OCI-LY7 (cell line): ENCODE measurements around the gene KIAA1210. TPM values are rescaled to one million over a fixed set of nuclear protein-coding genes. Genes with fewer than 3 reads are reported as not detected.

Experiments
- BruUV-seq: library from RNA; stranded (reverse); fragments of 400-500 nt; replicated peaks from 2 replicates; lab custom pipeline; 2021; lab: Mats Ljungman, UMichigan
- CTCF ChIA-PET: fragments of 300-600 bp; sonication (Branson Sonifier 250); formaldehyde crosslinking; loops from one replicate; lab custom pipeline; 2022; ENCODE audit warnings: antibody characterized with exemption; ENCODE audit not compliant: unreplicated experiment; lab: Charles Lee
- POLR2A ChIA-PET: fragments of 300-600 bp; sonication (Branson Sonifier 250); formaldehyde crosslinking; loops from one replicate; lab custom pipeline; 2022; ENCODE audit warnings: antibody characterized with exemption; lab: Charles Lee
- DNase-seq: peaks from one replicate; pipeline ENCODE4 v3.0.0-alpha.2; 2015; ENCODE audit warnings: low spot score
- H2AFZ ChIP-seq: fragments of 200-600 bp; sonication (generic), shearing (Covaris generic); 2 replicates; pipeline ENCODE4 v1.6.1; 2014; ENCODE audit warnings: mild to moderate bottlenecking, antibody characterized with exemption, low read length, moderate library complexity
- H3K27ac ChIP-seq: fragments of 200-600 bp; sonication (generic); 2 replicates; pipeline ENCODE4 v1.5.1; 2014; ENCODE audit warnings: mixed run types, low read depth, mild to moderate bottlenecking, moderate library complexity, low read length, inconsistent platforms; ENCODE audit not compliant: poor library complexity, severe bottlenecking
- H3K36me3 ChIP-seq: fragments of 200-600 bp; sonication (generic); 2 replicates; pipeline ENCODE4 v1.6.1; 2014; ENCODE audit warnings: mild to moderate bottlenecking, antibody characterized with exemption, low read length, moderate library complexity, mixed read lengths; ENCODE audit not compliant: insufficient read depth
- H3K4me1 ChIP-seq: fragments of 200-600 bp; sonication (generic); 2 replicates; pipeline ENCODE4 v1.5.1; 2014; ENCODE audit warnings: mild to moderate bottlenecking, low read length; ENCODE audit not compliant: insufficient read depth, poor library complexity, severe bottlenecking
- H3K4me2 ChIP-seq: fragments of 200-600 bp; sonication (generic); 2 replicates; pipeline ENCODE4 v1.6.1; 2014; ENCODE audit warnings: mild to moderate bottlenecking, low read length
- H3K4me3 ChIP-seq: fragments of 200-600 bp; sonication (generic); 2 replicates; pipeline ENCODE4 v1.5.1; 2014; ENCODE audit warnings: mild to moderate bottlenecking, low read depth, low read length; ENCODE audit not compliant: poor library complexity, severe bottlenecking
- H3K79me2 ChIP-seq: fragments of 200-600 bp; sonication (generic); 2 replicates; pipeline ENCODE4 v1.6.1; 2016; ENCODE audit warnings: low read depth, mild to moderate bottlenecking, low read length, moderate library complexity, mixed read lengths; ENCODE audit not compliant: insufficient read depth
- H3K9me2 ChIP-seq: fragments of 200-600 bp; sonication (generic); 2 replicates; pipeline ENCODE4 v1.6.1; 2016; ENCODE audit warnings: mild to moderate bottlenecking, low read length, mixed read lengths; ENCODE audit not compliant: insufficient read depth
- H3K9me3 ChIP-seq: fragments of 200-600 bp; sonication (generic); 2 replicates; pipeline ENCODE4 v1.6.1; 2014; ENCODE audit warnings: mild to moderate bottlenecking, mixed run types, low read length, mixed read lengths
- H4K20me1 ChIP-seq: fragments of 200-600 bp; sonication (generic); 2 replicates; pipeline ENCODE4 v1.6.1; 2014; ENCODE audit warnings: mild to moderate bottlenecking, antibody characterized with exemption, low read length, moderate library complexity, mixed read lengths; ENCODE audit not compliant: insufficient read depth
- CTCF ChIP-seq: fragments of 200-600 bp; sonication (generic); conservative IDR thresholded peaks from 2 replicates; pipeline ENCODE4 v1.5.1; 2014; ENCODE audit warnings: mild to moderate bottlenecking, antibody characterized with exemption, low read length, moderate library complexity, mixed read lengths
- EZH2phosphoT487 ChIP-seq: fragments of 200-600 bp; sonication (generic); IDR thresholded peaks from 2 replicates; pipeline ENCODE4 v1.6.1; 2018; ENCODE audit warnings: low read depth, borderline replicate concordance, mild to moderate bottlenecking, mixed run types, antibody characterized with exemption, low read length, moderate library complexity, mixed read lengths
- intact Hi-C: fragments of 100-400 bp; cut with micrococcal nuclease; formaldehyde crosslinking; loops from one replicate; pipeline ENCODE4 v1.10.0; 2022; ENCODE audit not compliant: unreplicated experiment
- total RNA-seq, 2 experiments: library from RNA; depleted of rRNA in 1 of 2; stranded (reverse); fragments of >200 nt in 1 of 2; shearing (Covaris generic) in 1 of 2; gene quantifications; 2 replicates each; pipeline ENCODE4 v1.2.3, GENCODE V29; 2014 to 2022

Gene KIAA1210
- total RNA-seq, 2 experiments from 2014 or later: not detected

- no peaks in the 10 kb centered on the region for H3K36me3 ChIP-seq
- no peaks in the 10 kb centered on the region for H3K4me1 ChIP-seq
- no peak overlapping the region for H3K4me3 ChIP-seq
- no peaks in the 10 kb centered on the region for H3K9me2 ChIP-seq
- no peak overlapping the region for H3K27ac ChIP-seq
- no peak for TF ChIP-seq EZH2phosphoT487
- TF ChIP-seq CTCF: no peak
- ChIA-PET CTCF (no interaction called here), POLR2A (no interaction called here)
- no peak overlapping the region for H2AFZ ChIP-seq
- BruUV-seq: no TSS peak
- DNase-seq: no peak
- intact Hi-C loops: no loop called here
- no peaks in the 10 kb centered on the region for H3K9me3 ChIP-seq
- no peaks in the 10 kb centered on the region for H4K20me1 ChIP-seq
- no peak overlapping the region for H3K4me2 ChIP-seq
- H3K79me2 ChIP-seq: no peaks in the 10 kb centered on the region
Measured at GRCh38 chrX:119168104-119168503, 40.5 kb upstream of the KIAA1210 start.

- no peak for DNase-seq
- intact Hi-C loops: no loop called here
- Histone ChIP-seq H4K20me1 (no peaks in the 10 kb centered on the region), H3K36me3 (no peaks in the 10 kb centered on the region), H3K9me2 (no peaks in the 10 kb centered on the region), H3K27ac (no peak overlapping the region), H3K4me1 (no peaks in the 10 kb centered on the region), H3K79me2 (no peaks in the 10 kb centered on the region), H3K4me2 (no peak overlapping the region), H2AFZ (no peak overlapping the region), H3K4me3 (no peak overlapping the region), H3K9me3 (no peaks in the 10 kb centered on the region)
- no TSS peak for BruUV-seq
- TF ChIP-seq EZH2phosphoT487 (no peak), CTCF (no peak)
- POLR2A ChIA-PET: no interaction called here
- CTCF ChIA-PET: no interaction called here
Measured at GRCh38 chrX:119158226-119158625, 30.6 kb upstream of the KIAA1210 start.

GRCh38 chrX:119156241-119156640, 28.6 kb upstream of the KIAA1210 start:
- Histone ChIP-seq H2AFZ (no peak overlapping the region), H3K36me3 (no peaks in the 10 kb centered on the region), H3K4me1 (no peaks in the 10 kb centered on the region), H3K27ac (no peak overlapping the region), H3K4me3 (no peak overlapping the region), H3K9me3 (no peaks in the 10 kb centered on the region), H3K4me2 (no peak overlapping the region), H3K79me2 (no peaks in the 10 kb centered on the region), H4K20me1 (no peaks in the 10 kb centered on the region), H3K9me2 (no peaks in the 10 kb centered on the region)
- POLR2A ChIA-PET: no interaction called here
- BruUV-seq: no TSS peak
- TF ChIP-seq EZH2phosphoT487 (no peak), CTCF (no peak)
- CTCF ChIA-PET: no interaction called here
- intact Hi-C loops: no loop called here
- DNase-seq: no peak
